IMR-90 (cell line): ENCODE results near the gene NOG.

Source experiments
- BHLHE40 ChIP-seq: fragments of 150-350 bp; IDR thresholded peaks from 2 replicates; pipeline ENCODE4 v1.6.1; 2016; ENCODE audit warnings: mild to moderate bottlenecking, low read depth, low read length
- CEBPB ChIP-seq: IDR thresholded peaks from 2 replicates; pipeline ENCODE4 v1.6.1; 2012; ENCODE audit warnings: low read depth, low read length, improper control_type of control experiment
- MXI1 ChIP-seq: IDR thresholded peaks from 2 replicates; pipeline ENCODE4 v1.6.1; 2012; ENCODE audit warnings: low read depth, mild to moderate bottlenecking, low read length, moderate library complexity, borderline replicate concordance
- NFE2L2 ChIP-seq: fragments of 150-350 bp; IDR thresholded peaks from 2 replicates; pipeline ENCODE4 v1.6.1; 2016; ENCODE audit warnings: low read depth, mild to moderate bottlenecking, low read length
- POLR2A ChIP-seq: IDR thresholded peaks from 2 replicates; pipeline ENCODE4 v1.6.1; 2012; ENCODE audit warnings: mild to moderate bottlenecking, low read depth, low read length
- RAD21 ChIP-seq: IDR thresholded peaks from 2 replicates; pipeline ENCODE4 v1.6.1; 2012; ENCODE audit warnings: low read length, improper control_type of control experiment
- RCOR1 ChIP-seq: IDR thresholded peaks from 2 replicates; pipeline ENCODE4 v1.6.1; 2012; ENCODE audit warnings: mild to moderate bottlenecking, low read length, improper control_type of control experiment; ENCODE audit not compliant: insufficient replicate concordance
- RFX5 ChIP-seq: IDR thresholded peaks from 2 replicates; pipeline ENCODE4 v1.8.0; 2012; ENCODE audit warnings: low read depth, mild to moderate bottlenecking, low read length, moderate library complexity
- SMC3 ChIP-seq: fragments of 150-350 bp; IDR thresholded peaks from 2 replicates; pipeline ENCODE4 v1.6.1; 2016; ENCODE audit warnings: low read depth, mild to moderate bottlenecking, antibody characterized with exemption, low read length, moderate library complexity
- TF ChIP-seq, protein P1 (sequence below): conservative IDR thresholded peaks from 2 replicates; pipeline ENCODE4 v1.5.1; 2012; ENCODE audit warnings: mild to moderate bottlenecking, low read depth, low read length, improper control_type of control experiment
- TF ChIP-seq, protein P2 (sequence below): fragments of 150-350 bp; IDR thresholded peaks from 2 replicates; pipeline ENCODE4 v1.6.1; 2017; ENCODE audit warnings: mild to moderate bottlenecking, antibody characterized with exemption, low read length, low read depth

DNA sequence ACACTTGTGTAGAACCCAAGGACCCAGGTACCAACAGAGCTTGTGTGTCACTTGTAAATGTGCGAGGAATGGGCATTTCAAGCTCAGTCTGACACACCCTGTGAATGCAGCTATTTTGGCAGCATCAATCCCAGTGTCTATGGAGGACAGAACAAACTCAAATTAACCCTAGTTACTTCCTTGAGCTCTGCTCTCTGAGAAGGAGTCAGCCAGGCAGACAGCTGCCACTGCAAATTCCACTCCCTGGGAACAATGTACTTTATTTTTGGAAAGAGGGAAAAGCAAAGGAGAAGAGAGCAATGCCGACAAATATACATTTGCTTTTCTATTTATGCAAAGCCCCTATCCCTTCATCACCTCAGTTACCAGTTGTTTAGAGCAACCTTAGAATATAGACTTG, 48.4 kb upstream of the NOG start:
- TF ChIP-seq, protein P1, sequence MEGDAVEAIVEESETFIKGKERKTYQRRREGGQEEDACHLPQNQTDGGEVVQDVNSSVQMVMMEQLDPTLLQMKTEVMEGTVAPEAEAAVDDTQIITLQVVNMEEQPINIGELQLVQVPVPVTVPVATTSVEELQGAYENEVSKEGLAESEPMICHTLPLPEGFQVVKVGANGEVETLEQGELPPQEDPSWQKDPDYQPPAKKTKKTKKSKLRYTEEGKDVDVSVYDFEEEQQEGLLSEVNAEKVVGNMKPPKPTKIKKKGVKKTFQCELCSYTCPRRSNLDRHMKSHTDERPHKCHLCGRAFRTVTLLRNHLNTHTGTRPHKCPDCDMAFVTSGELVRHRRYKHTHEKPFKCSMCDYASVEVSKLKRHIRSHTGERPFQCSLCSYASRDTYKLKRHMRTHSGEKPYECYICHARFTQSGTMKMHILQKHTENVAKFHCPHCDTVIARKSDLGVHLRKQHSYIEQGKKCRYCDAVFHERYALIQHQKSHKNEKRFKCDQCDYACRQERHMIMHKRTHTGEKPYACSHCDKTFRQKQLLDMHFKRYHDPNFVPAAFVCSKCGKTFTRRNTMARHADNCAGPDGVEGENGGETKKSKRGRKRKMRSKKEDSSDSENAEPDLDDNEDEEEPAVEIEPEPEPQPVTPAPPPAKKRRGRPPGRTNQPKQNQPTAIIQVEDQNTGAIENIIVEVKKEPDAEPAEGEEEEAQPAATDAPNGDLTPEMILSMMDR = no peak
- TF ChIP-seq POLR2A (no peak), NFE2L2 (no peak), CEBPB (no peak), BHLHE40 (no peak), RFX5 (no peak), SMC3 (no peak), RAD21 (no peak), MXI1 (no peak), RCOR1 (no peak)
- TF ChIP-seq, protein P2, sequence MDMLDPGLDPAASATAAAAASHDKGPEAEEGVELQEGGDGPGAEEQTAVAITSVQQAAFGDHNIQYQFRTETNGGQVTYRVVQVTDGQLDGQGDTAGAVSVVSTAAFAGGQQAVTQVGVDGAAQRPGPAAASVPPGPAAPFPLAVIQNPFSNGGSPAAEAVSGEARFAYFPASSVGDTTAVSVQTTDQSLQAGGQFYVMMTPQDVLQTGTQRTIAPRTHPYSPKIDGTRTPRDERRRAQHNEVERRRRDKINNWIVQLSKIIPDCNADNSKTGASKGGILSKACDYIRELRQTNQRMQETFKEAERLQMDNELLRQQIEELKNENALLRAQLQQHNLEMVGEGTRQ = no peak
